NCI-H146 (cell line): ENCODE measurements around the gene AGER.
A peak's percentile ranks its signal among the peaks of the same experiment; 100 is the strongest.
"Not testable (repeated sequence)": the region's sequence is repeated elsewhere in the genome, so short reads cannot be mapped to it uniquely, and the experiment has no call there.

ENCODE experiments used
- DNase-seq: peaks from one replicate; lab custom pipeline; 2025; lab: John Stamatoyannopoulos, UW

The AGER gene

DNA sequence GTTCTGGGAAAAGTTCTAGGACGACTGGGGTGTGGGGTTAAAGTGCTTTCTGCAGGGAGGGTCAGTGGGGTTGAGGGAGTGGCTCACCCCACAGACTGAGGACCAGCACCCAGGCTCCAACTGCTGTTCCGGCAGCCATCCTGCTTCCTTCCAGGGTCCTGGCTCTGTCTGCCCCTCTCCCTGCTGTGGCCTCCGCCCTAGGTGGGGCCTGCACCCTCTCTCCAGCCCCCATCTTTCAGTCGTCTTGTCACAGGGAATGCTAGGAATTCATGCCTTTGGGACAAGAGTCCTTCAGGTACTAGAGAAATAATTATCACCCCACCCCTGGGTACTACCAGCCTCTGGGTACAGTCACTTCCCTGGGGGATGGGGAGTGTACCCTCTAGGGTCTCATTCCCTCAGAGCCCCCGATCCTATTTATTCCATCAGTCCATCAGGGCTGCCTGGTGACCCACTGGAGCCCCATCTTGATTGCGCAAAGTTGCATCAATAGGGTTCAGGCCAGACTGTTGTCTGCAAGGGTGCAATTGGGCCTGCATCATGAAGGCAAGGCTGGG is at the start of gene AGER:
TSS of gene AGER (minus strand) at position 170 of the 557 bp plus-strand sequence. CDS start at position 139, 31 bp downstream.
- no peak for DNase-seq

DNA sequence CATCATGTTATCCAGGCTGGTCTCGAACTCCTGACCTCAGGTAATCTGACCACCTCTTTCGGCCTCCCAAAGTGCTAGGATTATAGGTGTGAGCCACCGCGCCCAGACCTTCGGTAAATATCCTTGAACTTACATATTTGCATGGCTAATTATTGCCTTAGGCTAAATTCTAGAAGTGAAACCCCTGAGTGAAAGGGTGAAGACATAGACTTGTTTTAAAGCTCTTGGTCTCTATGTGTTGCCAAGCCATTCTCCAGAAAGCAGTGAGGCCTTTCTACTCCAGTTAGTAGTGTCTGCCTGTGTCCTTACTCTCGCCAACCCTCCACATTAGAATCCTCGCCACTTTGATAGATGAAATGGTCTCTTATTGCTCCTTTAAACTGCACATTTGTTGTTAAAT is 42.4 kb upstream of the AGER start:
- DNase-seq, result no peak

DNA sequence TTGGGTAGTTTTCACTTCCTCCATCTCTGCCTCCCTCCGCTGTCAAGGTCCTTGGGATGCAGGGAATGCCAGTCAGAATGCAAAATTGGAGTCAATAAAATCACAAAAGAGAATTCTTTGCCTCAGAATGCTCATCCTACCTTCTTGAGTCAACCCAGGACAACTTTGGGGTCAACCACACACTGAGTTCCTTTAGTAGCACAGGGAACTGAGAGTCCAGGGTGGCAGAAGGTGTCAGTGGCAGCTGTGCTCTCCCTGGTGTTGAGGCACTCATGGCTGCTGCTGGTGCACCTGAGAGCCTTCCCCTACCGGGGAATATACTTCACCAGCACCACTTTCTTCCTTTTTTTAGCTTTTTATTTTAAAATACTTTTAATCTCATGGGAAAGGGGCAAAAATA is 40.6 kb upstream of the AGER start:
- no peak for DNase-seq

DNA sequence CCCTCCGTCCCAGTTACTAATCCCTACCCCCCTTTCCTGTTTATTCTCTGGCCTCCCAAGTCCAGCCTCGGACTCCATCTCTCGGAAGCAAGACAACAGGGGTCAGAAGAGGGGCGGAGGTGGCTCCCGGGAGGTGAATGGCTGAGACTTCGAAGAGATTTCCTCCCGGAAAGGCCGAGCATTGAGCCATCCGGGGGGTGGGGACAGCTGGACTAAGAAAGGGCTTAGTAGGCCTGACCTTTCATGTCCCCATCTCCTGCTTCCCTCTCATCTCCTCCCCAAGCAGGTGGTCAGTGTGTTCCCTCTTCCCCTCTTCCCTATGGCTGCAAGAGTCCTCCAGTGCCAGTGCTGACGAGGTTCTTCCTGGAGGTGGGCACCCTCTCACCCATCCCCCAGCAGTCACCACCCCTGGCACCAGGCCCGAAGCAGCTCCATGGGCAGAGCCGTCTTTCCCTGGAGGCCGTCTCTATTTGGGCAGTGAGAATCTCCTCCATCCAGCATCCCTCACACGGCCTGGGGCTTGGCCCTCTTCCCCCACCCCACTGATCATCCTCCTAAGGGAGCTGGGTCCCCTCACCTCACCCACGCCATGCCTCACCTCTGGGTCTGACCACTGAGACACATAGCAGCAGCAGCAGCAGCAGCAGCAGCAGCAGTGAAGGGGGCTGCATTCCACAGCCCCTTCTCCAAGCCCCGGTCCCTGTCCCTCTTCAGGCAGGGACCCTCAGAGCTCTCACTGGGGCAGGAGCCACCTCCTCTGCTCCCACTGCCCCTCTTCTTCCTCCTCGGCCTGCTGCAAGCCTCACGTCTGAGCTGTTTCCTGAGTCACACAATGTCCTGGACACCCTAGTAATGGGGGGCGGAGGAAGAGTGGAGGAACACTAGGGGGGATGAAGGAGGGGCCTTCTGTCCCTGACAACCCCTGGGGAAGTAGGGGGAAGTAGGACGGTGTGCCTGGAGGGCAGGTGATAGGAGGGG is 39.5 kb upstream of the AGER start, which contains the start of gene NOTCH4:
TSS of gene NOTCH4 (minus strand) at position 810 of the 978 bp plus-strand sequence. CDS start at position 671, 139 bp downstream.
- DNase-seq, result no peak

DNA sequence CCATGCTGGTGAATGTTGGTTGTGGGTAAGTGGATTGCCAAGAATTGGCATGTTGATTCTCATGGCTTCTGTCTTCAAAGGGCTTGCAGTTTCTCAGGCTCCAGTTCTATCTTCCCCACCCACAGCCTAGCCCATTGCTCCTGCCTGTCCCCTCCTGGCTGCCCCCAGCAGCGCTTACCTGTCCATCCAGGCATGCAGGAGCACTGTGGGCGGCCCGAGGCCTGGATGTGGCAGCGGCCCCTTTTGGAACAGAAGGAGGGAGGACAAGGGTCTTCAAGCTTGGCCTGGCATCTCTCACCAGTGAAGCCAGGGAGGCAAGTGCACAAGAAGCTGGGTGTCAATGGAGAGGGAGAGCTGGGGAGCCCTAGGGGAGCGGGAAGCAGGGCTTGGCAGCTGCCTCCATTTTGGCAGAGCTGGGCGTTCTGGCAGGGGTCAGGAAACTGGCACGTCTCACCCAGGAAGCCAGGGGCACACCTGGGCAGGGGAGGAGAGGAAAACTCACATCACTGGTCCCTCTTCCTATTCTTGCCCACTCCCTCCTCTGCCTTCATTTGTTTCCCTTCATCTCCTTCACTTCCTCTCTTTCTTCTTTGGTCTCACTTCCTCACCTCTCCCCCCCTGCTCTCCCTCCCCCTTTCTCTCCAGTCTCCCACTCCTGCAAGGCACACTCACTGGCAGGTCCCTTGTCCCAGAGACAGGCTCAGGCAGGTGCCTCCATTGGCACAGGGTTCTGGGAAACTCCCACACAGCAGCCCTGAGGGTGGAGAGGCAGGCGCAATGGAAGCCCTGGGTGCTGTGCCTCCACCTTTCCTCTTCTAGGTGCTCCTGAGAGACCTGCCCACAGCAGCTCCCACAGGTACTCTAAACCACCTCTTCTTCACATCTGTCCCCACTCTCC is 38.5 kb upstream of the AGER start:
- no peak for DNase-seq

DNA sequence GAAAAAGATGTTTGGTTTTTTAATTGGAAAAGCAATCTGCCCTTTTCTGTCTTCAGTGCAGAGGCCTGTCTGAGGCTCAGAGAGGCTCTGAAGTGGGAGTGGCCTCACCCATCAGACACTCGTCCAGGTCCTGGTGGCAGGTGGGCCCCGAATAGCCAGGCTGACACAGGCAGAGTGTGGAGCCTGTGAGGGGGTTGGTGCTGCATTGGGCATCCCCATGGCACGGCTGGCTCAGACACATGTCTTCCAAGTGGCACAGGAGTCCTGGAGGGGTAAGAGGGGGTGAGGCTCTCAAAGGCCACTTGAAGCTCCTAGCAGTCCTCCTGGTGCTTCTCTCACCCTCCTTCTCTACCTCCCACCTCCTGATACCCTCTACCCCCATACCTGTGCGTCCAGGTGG is 36.0 kb upstream of the AGER start:
- no peak for DNase-seq

DNA sequence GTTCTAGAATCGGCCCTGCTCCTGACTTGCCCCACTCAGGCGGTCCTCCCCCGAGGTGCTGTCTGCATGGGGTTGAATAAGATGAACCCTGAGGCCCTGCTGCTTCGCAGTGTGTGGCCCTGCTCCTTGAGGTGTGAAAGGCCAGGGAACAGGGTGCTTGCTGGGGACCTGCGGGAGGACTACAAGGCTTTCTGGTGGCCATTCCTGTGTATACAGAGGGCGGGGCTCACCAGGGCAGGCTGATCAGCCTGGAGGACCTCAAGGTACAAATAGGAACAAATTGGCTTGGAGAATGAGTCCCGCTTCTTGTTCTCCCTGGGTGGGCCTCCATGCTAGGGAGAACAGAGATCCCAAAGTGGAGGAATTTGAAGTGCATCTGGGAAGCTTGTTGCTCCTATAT is 34.1 kb upstream of the AGER start:
- no peak for DNase-seq

DNA sequence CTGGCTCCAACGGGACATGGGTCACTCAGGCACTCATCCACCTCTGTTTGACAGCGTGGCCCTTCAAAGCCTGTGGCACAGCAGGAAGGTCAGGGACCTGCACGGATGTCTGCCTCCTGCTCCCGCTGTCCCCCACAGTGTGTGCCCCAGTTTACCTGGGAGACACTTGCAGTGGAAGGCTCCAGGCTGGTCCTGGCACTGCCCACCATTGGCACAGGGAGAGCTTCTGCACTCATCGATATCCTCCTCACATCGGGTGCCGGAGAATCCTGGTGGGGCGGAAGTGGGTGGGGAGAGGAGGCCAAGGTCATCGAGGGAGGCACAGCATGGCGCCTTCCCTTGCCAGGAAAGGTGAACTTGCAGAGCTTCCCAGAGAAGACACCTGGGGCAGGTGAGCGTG is 32.9 kb upstream of the AGER start:
- peak; percentile 46 for DNase-seq

DNA sequence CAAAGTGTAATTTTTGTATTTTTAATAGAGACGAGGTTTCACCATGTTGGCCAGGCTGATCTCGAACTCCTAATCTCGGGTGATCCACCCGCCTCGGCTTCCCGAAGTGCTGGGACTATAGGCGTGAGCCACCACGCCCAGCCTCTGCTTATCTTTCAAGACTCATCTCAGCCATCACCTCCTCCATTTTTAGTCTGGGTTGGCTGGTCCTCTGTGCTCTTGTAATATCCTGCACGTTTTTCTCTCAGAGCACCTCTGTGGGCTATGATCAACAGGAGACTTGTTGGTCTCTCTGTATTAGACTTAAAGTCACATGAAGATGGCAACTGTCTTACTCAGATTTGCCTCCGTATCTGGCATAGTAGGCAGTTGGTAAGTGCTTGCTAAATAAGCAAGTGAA is 32.2 kb upstream of the AGER start:
- no peak for DNase-seq

DNA sequence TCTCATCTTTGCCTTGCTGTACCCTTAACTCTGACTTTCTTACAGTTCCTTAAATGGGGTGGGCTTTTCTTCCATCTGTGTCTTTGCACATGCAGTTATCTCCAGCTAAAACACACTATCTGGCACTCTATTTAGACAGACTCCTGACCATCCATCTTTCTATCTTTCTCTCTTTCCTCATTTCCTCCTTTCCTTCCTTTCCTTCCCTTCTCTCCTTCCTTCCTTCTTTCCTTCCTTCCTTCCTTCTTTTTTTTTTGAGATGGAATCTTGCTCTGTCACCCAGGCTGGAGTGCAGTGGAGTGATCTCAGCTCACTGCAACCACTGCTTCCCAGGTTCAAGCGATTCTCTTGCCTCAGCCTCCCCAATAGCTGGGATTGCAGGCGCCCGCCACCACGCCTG is 31.6 kb upstream of the AGER start:
- no peak for DNase-seq

DNA sequence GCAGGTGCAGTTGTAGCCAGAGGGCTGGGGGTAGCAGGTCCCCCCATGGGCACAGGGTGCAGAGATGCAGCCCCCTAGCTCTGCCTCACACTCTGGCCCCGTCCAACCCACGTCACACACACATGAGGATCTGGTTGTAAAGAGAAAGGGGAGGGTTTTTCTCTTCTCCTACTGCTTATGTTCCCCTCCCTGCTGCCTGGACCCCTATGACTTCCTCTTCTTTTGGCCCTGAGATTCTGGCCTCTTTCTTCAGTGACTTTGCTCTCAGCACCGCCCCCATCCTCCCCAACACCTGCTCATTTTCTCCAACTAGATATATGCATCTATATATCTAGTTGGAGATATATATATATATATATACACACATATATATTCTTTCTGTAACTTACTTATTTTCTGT is 30.1 kb upstream of the AGER start:
- DNase-seq, result no peak

DNA sequence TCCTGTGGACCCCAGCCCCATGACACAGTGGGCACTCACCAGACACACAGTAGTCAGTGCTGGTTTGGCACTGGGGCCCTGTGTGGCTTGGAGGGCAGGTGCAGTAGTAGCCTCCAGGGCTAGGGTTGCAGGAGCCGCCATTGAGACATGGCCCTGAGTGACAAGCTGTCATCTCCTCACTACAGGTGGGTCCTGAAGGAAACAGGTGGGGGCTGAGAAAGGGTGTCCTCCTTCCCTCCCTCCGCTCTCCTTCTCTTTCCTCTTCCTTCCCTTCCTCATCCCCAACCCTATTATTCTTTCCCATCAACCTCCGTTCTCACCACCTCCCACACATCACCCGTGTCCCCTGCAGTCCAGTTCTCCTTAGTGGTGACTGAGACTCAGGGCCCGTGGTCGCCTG is 29.6 kb upstream of the AGER start:
- DNase-seq, result no peak

DNA sequence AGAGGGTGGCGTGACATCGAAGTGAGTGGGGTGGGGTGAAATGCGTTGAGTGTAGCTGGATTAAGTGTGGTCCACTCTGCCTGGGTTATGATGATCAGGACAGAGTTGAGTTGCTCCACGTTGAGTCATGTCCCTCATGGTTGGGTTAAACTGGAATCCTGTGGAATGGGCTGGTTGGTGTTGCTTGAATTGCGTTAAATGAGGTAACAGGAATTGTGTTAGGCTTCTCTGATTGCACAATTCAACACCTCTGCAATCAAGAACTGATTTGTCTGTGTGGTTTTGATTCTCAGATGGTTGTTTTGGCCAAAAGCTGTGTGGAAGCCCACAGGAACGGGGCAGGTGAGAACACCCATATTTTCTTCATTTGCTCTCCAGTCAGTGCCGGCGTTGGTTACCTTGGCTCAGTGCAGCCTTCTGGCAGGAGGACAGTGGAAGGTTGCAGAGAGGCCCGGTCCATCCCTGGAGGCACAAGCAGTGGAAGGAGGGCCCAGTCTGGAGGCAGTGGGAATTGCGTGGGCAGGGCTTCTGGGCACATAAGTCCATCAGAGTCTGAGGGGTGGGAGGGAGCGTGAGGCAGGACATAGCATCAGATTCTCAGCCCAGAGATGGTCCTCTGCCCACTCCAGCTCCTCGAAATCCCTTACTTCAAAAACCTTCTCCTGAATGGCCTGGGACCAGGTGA is 28.2 kb upstream of the AGER start:
- no peak for DNase-seq

DNA sequence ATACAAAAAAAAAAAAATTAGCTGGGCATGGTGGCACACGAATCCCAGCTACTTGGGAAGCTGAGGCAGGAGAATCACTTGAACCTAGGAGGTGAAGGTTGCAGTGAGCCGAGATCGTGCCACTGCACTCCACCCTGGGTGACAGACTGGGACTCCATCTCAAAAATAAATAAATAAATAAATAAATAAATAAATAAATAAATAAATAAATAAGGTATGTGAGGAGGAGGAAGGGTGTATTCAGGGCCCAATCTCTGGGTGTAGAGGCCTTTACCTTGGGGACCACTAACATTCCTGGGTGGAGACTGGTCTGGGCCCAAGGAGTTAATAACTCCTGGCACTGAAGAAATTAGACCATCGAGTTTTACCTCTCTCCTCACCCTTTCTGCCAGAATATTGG is 27.4 kb upstream of the AGER start:
- DNase-seq, result not testable (repeated sequence)

DNA sequence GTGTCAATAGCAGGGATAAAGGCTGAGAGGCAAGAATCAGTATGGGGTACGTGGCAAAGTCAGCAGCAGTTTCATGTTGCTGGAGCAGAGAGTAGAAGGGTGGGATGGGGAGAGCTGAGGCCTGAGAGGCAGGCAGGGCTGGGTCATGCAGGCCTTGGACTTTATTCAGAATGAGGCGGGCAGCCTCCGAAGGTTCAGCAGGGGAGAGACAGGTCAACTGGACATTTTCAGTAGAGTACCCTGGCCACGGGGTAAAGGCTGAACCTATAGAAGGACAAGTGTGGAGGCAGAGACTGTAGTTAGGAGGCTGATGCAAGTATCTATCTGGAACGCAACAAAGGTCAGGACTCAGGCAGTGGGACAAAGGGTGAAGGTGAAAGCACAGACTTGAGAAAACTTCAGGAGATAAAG is 26.1 kb upstream of the AGER start:
- DNase-seq, result no peak

DNA sequence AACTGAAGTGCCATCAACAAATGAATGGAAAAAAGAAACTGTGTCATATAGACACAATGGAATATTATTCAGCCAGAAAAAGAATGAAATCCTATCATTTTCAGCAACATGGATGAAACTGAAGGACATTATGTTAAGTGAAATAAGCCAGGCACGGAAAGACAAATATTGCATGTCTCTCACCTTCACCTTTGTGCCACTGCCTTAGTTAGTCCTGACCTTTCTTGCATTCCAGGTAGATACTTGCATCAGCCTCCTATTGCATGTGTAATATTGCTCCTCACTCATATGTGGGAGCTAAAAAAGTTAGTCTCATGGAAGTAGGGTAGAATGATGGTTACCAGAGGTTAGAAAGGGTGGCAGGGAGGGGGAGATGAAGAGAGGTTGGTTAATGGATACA is 24.9 kb upstream of the AGER start:
- DNase-seq, result no peak

DNA sequence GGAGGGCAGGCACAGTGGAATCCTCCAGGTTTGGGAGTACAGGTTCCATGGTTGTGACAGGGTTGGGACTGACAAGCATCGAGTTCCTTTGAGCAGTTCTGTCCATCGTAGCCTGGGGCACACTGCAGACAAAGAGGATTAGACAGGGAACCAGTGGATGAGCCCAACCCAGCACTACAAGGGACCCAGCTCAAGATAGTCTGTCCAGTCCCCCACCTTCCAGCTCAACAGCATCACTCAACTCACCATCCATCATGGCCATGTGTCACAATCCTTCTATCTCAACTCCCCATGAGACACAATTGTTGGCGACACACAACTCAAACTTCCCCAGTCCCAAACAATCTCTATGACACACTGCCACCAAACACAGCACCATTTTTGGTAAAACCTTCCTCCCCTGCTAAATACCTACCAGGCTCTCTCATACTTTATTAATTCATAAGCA is 20.2 kb upstream of the AGER start:
- DNase-seq, result no peak

DNA sequence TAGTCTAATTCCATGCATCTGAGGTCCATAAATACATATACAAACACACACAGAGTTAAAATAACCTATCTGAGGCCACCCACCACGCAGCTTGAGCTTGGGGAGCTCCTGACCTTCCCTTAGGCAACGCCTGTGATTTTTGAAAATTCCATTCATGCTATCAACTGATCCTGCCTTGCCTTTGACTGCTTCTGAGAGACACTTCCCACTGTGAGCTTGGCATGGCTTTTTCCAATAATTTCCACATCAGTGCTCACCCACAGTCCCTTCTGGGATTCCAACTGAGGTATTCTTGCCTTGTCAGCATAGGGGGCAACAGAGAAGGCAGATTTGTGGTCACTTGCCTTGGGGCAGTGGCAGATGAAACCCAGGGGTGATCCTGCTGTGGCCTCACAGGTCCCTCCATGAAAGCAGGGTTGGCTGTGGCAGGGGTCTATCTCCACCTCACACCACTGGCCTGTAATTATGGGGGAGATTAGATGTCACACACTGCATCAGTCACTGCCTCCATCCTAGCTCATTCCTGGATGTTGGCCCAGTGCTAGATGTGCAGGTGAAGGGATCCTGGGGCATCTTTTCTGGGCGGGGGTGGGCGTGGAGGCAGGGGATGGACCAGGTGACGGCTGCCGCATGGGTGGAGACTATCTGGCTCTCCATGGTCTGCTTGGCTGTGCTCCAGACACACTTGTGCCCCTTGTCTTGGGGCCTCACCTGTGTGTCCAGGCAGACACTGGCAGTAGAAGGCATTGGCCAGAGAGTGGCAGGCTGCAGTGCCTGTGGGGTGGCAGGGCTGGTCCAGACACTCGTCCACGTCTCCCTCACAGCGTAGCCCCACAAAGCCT is 19.6 kb upstream of the AGER start:
- peak; percentile 36 for DNase-seq

DNA sequence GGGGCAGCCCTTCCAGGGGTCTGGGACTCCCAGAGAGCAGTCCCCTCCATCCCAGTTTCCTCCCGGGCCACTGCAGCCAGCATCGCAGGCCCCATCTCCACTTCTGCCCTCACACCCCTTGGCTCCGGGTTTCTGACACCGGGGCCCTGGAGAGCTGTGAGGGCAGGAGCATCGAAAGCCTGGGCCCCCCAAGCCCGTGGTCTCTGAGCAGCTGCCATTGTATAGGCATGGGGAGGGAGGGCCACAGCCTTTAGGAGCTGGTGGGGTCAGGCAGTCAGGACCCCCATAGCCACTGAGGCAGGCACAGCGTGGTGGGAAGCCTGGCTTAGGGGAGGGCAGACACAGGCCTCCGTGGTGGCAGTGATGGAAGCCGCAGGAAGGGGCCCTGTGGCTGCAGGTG is 18.1 kb upstream of the AGER start:
- DNase-seq, result no peak

DNA sequence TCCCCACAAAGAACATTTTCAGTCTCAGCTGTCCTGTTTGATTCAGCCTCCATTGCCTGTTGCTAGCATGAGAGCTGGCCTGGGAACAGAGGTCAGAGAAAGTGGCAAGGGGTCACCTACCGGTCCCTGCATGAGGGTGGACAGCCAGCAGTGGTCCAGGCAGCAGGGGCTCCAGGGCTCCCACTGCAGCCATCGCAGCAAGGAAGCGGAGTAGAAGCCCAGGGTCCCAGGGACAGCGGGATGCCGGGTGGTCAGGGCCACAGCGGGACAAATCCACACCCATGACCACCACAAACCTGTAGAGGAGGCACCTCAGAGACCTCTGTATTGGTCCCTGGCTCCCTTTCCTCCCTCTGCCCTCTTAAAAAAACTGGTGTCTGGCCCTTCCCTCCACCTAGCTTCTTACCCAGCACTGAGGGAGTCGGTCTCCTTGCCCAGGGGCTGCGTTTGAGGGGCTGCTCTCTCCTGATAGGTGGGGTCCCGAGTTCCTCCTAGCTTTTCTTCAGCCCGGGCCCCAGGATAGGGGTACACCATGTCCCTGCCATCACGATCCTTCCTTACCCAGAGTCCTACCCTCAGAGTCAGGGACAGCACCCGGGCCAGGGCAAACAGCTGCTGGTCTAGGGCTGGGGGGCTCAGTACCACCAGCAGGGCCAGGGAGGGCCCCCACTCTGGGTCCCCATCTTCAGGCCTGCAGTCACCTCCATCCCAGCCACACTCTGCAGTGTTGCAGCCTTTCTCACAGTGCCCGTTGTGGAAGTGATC is 16.8 kb upstream of the AGER start:
- no peak for DNase-seq
